GM20431 (cell line): ENCODE results near the gene RAPGEF6.
"Not testable (repeated sequence)": the region's sequence is repeated elsewhere in the genome, so short reads cannot be mapped to it uniquely, and the experiment has no call there.

Experiments used
- in situ Hi-C: fragments of 300-500 bp; cut with MseI, MboI; formaldehyde crosslinking; loops from one replicate; pipeline ENCODE4 v1.15.0; 2020; ENCODE audit warnings: low sequenced_read_pairs; ENCODE audit not compliant: unreplicated experiment

The RAPGEF6 gene, protein sequence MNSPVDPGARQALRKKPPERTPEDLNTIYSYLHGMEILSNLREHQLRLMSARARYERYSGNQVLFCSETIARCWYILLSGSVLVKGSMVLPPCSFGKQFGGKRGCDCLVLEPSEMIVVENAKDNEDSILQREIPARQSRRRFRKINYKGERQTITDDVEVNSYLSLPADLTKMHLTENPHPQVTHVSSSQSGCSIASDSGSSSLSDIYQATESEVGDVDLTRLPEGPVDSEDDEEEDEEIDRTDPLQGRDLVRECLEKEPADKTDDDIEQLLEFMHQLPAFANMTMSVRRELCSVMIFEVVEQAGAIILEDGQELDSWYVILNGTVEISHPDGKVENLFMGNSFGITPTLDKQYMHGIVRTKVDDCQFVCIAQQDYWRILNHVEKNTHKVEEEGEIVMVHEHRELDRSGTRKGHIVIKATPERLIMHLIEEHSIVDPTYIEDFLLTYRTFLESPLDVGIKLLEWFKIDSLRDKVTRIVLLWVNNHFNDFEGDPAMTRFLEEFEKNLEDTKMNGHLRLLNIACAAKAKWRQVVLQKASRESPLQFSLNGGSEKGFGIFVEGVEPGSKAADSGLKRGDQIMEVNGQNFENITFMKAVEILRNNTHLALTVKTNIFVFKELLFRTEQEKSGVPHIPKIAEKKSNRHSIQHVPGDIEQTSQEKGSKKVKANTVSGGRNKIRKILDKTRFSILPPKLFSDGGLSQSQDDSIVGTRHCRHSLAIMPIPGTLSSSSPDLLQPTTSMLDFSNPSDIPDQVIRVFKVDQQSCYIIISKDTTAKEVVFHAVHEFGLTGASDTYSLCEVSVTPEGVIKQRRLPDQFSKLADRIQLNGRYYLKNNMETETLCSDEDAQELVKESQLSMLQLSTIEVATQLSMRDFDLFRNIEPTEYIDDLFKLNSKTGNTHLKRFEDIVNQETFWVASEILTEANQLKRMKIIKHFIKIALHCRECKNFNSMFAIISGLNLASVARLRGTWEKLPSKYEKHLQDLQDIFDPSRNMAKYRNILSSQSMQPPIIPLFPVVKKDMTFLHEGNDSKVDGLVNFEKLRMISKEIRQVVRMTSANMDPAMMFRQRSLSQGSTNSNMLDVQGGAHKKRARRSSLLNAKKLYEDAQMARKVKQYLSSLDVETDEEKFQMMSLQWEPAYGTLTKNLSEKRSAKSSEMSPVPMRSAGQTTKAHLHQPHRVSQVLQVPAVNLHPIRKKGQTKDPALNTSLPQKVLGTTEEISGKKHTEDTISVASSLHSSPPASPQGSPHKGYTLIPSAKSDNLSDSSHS (N-terminal part only)

DNA sequence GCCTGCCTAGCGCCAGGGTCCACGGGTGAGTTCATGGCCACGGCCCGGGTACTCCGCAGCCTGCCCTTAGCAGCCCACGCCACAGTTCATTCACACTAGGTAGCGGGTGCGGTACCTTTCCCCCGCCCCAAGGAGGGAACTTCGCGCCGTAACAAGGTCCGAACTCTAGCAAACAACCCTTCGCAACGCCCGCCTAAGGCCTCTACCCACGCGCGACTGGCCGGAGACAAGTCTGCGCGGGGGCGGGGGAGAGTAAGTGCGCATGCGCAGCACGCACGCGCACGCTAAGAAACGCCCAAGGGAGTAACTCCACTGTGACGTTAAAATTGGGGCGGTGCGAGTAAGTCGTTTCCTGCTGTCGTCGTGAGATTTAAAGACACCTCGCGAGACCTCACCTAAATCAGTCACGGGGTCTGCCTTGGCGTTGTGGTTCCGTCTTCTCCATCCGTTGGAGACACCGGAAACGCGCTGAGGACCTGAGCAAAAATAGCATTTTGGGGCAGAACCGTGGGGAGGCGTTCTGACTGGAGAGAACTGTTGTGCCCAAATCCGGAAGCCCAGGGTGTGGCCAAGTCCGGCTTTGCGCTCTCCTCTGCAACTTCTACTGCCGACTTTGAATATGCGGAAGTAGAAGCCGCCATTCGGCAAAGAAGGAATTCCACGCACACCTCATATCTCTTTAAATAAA is at the start of gene RAPGEF6:
Gene RAPGEF6, minus strand, starts transcription at position 234 of the 688 bp plus-strand sequence. Its CDS starts 199 bp downstream, at position 35.
- in situ Hi-C loops: no loop called here

DNA sequence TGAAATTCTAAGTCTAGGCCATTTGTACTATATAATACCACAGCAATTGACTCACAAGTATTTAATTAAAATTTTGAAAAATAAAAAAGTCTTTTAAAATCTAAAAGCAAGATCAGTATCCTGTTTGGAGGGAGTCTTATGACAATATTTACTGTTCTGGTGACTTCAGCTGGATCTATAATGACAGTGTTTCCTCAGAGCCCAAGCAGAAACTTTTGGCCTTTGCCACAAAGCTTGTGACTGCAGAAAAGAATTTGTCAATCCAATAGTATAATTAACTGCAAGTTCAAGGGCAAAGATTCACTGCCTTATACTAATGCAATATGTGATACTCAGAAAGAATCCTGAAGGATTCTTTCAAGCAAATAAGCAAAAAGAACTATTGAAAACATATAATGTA is 49.6 kb upstream of the RAPGEF6 start:
- in situ Hi-C loops: no loop called here

DNA sequence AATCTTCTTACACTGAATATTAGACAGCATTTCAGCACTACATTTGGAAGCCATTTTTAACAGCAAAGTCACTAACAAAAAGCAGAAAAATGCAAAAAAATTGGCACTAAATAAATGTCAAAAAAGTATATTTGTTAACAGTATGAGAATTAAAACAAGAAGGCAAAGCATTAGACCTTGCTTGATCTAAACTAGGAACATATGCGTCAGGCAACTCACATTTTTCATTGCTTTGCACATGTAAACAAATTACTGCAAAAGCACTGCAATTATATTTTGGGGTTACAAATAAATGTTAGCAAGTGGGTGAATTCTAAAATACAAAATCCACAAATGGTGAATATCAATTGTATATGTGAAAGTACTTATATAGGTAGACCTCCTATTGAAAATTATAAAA is 49.0 kb upstream of the RAPGEF6 start:
- in situ Hi-C loops: no loop called here

DNA sequence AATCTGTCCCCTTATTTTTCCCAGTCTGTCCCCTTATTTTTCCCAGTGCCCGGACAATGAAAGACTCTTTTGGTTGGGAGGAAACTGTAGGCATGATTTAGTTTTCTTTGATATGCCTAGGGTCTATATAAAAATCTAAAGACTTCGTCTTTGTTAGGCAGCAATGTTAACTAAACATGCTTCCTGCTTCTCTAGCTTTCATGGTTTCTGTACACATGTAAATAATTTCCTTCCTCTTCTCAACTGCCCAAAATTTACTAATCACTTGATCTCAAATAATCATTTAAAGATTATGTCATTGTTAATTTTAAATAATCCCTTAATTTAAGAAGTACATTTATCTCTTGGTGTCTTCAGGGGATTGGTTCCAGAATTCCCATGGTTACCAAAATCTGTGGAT is 47.8 kb upstream of the RAPGEF6 start:
- in situ Hi-C loops: no loop called here

DNA sequence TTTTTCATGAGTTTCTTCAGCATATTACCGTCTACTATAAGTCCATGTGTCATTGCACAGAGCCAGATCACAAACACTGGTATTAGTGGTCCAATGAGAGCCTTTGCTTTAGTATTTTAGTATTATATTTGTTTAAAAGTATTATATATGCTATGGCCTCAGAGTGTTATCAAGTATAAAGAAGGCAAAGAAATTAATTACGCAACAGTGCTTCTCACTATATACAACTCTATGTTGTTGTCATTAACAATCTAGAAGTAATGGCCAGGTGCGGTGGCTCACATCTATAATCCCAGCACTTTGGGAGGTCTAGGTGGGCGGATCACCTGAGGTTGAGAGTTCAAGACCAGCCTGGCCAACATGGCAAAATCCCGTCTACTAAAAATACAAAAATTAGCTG is 47.1 kb upstream of the RAPGEF6 start:
- in situ Hi-C loops: no loop called here

DNA sequence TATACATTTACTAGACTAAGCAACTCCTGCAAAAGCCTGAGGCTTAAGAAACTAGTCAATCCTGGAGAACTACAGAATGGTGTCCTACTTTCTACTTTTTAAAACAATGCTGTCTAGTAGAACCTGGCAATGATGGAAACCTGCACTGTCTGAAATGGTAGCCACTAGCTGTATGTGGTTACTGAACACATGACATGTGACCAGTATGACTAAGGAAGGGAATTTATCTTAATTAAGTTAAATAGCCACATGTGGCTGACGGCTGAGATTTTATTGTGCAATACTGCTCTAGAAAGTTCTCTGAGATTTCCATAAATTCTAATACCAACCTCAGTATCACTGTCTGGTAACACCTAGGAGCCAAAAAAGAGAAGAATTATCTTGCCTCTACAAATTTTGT is 44.9 kb upstream of the RAPGEF6 start:
- in situ Hi-C loops: no loop called here

DNA sequence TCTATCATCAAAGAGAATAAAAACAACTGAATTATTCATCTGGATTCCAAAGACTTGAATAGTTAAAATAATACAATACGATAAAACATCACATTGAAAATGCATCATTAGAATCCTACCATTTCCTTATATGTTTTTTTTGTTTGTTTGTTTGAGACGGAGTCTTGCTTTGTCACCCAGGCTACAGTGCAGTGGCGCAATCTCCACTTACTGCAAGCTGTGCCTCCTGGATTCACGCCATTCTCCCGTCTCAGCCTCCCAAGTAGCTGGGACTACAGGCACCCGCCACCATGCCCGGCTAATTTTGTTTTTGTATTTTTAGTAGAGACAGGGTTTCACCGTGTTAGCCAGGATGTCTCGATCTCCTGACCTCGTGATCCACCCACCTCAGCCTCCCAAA is 43.2 kb upstream of the RAPGEF6 start:
- in situ Hi-C loops: not testable (repeated sequence)

DNA sequence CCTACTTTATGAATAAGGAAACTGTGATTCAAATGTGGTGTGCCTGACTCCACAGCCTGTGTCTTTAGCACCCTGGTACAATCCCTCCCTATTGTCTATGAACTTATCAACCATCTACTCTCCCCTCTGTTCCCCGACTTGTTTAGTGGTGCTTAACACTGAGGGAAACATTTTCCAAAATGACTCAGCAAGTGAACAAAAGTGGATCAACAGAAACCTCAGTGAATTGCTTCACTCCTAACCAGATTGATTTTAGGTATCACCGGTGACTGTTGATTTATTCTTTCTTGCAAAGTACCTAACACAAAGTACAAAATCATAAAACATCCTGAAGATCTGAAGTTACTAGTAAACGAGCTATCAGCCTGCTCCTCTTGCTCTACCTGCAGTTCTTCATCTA is 42.1 kb upstream of the RAPGEF6 start:
- in situ Hi-C loops: no loop called here

DNA sequence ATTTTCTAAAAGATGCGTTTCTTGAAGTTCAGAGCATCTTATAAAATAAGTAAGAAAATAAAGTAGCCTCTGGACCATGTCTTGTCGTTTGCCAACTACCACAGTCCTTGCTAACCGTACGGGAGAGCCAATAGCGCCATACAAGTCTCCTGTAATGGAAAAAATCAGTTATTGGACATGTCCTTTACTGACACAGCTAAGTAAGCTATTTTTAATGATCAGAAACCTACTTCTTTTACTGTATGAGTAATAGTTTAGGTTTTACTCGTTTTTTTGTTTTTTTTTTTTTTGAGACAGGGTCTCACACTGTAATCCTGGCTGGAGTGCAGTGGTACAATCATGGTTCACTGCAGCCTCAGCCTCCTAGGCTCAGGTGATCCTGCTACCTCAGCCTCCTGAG is 37.7 kb upstream of the RAPGEF6 start:
- in situ Hi-C loops: no loop called here

DNA sequence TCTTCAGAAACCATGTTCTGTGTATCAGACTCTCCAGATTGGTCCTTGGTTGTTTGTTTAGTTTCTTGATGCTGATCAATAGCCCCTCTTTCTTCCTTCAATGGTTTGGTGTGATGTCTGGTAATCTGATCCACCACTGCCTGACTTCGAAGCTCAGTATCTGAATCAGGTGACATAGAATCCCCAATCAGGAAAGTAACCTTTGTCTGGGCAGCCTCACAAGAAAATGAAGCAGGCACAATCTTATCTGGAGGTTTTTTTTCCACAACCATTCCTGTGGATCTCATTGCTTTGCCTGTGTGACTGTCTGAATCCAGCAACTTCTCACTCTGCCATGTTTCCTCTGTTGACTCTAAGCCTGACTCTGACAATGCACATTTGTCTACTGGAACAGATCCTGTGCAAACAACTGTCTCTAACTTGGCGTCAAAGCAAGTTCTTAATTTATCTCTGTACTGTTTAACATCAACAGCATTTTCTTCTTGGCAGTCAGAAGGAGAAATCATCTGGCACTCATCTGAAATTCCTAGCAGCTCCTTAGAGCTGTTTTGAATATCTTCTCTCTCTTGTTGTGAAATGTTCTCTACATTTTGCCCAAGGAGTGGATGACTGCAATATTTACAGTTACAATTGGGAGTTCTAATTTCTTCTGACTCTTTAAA is 37.1 kb upstream of the RAPGEF6 start:
- in situ Hi-C loops: no loop called here

DNA sequence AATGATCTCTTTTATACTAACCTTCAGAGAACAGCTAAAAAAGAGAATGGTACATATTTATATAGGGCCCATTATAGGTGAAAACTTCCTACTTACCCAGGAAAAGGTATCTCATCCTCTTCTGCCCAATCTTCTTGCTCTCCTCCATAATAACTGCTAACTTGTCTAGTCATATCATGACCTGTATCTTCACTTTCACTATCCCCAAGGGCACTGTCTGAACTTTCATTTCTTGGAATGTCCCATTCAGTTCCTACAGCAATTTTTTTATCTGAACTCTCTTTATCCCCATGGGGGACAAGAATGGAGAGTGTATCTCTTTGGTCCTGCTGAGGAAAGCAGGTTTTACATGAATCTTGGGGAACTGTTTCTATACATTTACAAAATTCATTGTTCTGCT is 36.4 kb upstream of the RAPGEF6 start:
- in situ Hi-C loops: no loop called here

DNA sequence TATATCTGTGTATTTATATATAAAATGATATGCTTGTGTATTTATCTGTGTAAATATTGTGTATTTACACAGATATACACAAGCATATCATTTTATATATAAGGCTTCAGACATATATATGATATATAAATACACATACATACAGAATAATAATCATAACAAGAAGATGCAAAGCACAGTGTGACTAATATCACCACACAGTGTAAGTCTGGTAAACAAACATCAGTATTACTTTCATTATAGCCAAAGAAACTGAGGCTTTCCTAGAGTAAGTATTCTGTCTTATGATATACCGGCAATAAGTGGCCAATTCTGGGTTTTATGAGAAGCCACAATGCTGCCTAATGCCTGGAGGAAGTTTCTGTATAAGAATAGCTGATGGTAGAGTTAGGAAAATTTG is 29.9 kb upstream of the RAPGEF6 start:
- in situ Hi-C loops: no loop called here

DNA sequence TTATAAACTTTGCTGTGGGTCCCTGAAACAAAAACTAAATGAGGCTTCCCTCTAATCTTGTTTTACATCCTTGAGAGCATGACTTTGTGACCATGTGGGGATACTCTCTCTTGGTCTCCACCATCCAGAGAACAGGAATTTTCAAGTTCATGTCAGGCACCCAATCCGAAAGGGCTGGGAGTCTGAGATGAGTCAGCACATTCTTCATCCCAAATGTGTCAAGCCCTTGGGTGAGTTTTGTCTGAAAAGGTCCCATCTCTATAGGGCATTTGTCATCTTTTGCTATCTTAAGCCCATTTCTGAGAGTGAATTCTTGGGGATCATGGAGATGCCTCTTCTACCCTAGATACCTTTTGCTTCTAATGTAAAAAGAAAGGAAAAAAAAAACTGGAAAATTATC is 26.9 kb upstream of the RAPGEF6 start:
- in situ Hi-C loops: no loop called here

DNA sequence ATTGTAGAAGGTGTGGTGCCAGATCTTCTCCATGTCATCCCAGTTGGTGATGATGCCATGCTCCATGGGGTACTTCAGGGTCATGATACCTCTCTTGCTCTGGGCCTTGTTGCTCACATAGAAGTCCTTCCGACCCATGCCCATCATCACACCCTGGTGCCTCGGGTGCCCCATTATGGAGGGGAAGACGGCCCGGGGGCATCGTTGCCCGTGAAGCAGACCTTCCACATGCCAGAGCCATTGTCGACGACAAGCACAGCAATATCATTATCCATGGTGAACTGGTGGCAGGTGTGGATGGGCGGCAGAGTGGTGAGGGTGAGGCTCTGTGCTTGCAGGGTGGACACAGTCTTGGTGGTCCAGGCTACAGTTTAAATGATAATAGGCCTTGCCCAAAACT is 24.8 kb upstream of the RAPGEF6 start:
- in situ Hi-C loops: no loop called here

DNA sequence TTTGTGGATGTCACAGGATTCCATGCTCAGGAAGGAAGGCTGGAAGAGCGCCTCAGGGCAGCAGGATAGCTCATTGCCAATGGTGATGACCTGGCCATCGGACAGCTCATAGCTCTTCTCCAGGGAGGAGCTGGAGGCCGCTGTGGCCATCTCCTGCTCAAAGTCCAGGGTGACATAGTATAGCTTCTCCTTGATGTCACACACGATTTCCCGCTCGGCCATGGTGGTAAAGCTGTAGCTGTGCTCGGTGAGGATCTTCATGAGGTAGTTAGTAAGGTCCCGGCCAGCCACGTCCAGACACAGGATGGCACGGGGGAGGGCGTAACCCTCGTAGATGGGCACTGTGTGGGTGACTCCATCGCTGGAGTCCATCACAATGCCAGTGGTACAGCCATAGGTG is 24.3 kb upstream of the RAPGEF6 start:
- in situ Hi-C loops: no loop called here

DNA sequence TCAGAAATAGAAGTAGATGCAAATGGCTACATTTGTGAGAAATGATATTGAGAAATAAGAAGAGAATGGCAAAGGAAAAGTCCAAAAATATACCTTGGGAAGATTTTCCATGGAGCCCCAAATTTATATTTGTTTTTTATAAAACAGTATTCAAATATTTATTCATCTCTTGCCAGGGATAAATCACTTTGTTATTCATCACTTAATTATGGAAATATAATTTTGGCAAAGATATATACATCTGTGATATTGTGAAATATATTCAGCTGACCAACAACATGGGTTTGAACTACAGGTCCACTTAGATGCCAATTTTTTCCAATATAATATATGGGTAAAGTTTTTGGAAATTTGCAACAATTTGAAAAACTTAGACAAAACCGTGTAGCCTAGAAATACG is 19.7 kb upstream of the RAPGEF6 start:
- in situ Hi-C loops: no loop called here

DNA sequence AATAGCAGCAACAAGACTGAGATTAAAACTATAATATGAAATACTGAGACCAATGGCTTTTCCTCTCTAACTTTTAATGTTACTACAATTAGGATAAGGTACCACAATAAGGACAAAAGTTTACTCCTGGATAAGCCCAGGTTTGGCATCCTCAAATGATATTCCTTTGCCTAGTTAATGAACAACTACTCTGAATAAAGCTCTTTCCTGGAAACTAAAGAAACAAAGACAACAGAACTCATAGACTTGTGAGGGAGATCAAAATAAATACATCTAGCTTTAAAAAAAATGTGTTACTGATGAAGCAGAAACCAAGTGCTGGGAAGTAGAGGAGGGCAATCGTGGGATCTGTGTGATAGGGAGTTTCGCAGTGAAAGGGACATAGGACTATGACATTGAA is 19.3 kb upstream of the RAPGEF6 start:
- in situ Hi-C loops: no loop called here

DNA sequence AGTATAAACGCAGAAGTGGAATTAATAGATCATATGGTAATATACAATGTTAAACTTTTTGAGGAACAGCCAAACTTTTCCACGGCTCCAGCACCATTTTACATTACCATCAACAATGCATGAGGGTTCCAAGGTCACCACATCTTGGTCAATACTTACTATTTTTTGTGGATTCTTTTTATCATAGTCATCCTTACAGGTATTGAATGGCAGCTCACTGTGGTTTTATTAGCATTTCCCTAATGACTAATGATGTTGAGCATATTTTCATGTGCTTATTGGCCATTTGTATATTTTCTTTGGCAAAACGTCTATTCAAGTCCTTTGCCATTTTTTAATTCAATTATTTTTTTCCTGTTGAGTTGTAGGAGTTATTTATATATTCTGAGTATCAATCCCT is 14.1 kb upstream of the RAPGEF6 start:
- in situ Hi-C loops: no loop called here

DNA sequence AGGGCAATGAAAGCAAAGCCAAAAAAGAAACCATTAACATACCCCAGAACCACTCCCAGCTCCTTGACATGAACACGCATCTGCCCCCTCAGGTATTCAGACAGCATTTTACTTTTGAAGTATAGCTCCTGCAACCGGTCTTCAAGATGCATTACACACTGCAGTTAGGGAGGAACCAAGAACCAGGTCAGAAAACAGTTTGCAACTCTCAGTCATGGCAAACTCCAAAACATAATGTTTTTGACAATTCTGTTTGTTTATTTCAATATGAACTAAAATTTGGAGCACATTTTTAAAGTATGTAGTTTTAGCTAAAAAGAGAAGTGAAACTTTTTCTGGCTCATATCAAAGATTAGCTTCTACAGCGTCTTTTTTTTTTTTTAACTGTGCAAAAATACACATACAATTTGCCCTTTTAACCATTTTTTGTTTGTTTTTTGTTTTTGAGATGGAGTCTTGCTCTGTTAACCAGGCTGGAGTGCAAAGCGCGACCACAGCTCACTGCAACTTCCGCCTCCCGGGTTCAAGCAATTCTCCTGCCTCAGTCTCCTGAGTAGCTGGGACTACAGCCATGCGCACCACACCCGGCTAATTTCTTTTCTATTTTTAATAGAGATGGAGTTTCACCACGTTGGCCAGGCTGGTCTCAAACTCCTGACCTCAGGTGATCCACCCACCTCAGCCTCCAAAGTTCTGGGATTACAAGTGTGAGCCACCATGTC is 12.2 kb upstream of the RAPGEF6 start:
- in situ Hi-C loops: no loop called here
